ACHN (cell line): ENCODE measurements around the gene FNDC10.
A peak's percentile ranks its signal among the peaks of the same experiment; 100 is the strongest.

Experiments used
- DNase-seq: peaks from one replicate; pipeline ENCODE4 v3.0.0-alpha.2; 2015
- in situ Hi-C: cut with HindIII; loops from 2 replicates; pipeline ENCODE4 v1.10.0; 2017; ENCODE audit warnings: low sequenced_read_pairs, low pct_ligation_motif_present, low pct_unique_long_range_greater_than_20kb

FNDC10 gene

DNA sequence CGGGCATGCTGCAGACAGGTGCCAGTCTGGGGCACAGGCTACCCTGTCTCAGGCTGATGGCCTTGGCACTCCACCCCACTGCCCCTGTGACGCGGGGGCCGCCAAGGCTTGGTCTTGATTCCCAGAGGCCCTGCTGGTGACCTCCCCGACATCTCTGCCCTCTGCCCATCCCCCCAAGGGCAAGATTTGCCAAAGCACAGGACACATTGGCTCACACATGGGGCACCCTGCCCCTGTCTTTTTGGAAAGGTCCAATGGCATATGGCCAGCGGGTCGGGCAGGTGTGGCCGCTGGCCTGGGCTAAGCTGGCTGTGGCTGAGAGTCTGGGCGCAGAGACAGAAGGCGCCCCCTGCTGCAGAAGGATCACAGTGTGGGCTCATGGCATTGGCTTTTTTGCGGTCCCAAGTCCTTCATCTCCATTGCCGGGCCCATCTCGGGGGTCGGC lies 20.0 kb upstream of the FNDC10 start:
- in situ Hi-C loops = no loop called here
- DNase-seq = no peak

DNA sequence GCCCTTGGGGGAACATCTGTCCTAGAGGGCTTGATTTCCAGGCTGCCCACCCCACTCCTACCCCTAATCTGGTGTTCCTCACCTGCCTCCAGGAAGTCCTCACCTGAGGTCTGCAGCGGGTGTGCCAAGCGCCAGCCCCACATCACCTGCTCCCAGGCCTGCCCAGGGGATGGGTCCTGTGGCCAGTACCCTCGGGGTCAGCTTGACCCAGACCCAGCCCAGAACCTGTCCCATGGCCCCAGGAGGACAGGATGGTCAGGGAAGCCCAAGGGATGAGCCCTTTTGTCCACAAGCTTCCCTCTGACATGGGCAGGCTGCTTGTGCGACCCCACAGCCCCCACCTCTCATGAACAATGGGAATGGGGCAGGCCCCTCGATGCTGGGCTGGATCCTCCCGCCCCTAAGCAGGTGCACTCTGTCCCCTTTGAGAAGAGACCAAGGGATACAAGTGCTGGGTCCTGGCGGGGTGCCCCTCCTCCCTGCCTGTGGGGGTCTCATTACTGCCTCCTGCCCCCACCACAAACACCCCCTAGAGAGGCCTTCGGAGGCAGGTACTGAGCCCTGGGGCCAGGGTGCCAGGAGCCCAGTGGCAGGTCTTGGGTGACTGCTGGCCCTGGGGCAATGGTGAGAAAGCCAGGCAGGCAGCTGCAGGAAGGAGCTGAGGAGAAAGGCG lies 18.6 kb upstream of the FNDC10 start:
- no peak for DNase-seq
- in situ Hi-C loops = no loop called here

- DNase-seq = no peak
- in situ Hi-C loops = no loop called here
These were observed 18.0 kb upstream of the FNDC10 start for GRCh38 chr1:1617925-1618324.

DNA sequence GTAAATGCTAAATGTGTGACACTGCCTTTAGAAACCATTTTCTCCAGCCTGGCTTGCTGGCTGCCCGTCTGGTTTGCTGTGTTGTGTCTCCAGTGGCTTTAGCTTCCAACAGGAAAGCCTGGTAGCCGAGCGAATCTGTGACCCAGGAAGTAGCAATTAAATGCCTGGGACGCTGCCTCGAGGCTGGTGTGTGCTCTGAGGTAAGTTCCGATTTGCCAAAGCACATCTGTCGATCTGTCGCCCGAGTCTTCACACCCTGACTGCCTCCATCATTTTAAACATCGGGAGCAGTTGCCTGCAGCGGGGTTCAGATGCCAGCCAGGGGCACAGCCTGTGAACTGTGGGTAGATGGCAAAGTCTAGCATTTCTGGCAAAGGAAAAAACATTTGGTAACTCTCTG lies 17.6 kb upstream of the FNDC10 start:
- in situ Hi-C loops = no loop called here
- no peak for DNase-seq

GRCh38 chr1:1616838-1617237 lies 16.9 kb upstream of the FNDC10 start:
- no peak for DNase-seq
- in situ Hi-C loops = no loop called here

DNA sequence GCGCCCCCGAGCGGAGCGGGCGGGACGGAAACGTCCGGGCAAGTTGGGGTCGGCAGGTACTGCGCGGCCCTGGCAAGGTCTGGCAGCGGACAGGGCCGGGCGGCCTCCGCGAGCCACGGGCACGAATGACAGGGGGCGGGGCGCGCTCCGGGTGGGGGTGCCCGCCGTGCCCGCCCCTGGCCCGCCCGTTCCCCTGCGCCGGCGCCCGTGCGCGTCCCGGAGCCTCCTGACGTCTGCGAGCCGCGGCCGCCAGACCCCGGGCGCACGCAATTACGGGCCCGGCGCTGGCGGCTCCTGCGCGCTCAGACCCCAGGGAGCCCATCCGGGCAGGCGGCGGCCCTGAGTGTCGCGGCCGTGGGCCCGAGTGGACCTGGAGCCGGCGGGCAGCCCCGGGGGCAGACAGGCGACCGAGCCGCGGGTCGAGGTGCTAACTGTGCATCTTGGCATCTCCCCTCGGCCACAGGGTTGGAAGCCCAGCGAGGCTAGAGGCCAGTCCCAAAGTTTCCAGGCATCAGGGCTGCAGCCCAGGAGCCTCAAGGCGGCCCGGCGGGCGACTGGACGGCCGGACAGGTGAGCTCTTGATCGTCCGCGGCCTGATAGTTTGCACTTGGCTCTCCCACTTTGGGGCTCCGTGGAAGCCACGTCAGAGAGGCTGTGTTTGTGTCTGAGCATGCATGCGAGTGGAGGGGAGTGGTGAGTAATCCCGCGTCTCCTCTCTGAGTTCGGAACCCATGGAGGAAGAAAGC lies 16.3 kb upstream of the FNDC10 start:
- in situ Hi-C loops = no loop called here
- peak; percentile 29 for DNase-seq

DNA sequence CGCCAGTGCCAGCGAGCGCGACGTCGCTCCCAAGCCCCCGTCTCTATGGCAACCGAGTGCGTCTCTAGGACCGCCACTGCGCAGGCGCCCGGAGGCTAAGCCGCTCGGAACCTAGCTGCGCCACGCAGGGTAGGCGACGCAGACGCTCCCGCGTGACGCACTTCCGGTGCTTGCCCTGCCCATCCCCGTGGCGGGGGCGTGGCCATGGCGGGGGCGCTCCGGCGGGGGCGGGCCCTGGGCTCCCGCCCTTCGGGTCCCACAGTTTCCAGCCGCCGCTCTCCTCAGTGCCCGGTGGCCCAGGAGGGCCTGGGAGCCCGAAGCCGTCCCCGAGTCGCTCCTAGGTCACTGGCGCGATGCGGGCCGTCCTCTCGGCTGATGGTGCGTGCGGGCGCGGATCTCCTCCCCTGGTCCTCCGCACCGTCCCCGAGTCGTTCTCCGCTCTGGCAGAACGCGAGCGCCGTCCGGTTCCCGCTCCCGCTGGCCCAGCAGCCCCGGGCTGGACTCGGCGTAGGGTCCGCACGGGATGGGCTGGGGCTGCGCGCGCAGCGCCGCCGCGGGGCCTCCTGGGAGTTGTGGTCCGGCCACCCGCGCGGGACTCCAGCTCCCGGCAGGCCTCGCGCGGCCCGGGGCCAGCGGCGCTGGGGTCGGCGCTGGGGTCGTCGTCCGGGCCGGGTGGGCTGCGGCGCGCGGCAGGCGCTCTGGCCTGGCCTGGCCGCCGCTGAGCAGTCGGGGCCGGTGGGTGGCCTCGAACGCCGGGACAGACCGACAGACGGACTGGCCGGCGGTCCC lies 15.5 kb upstream of the FNDC10 start, which contains the start of gene MIB2:
MIB2 (plus strand) TSS at position 245 of the 789 bp plus-strand sequence. CDS start 7,953 bp downstream, outside the sequence.
- in situ Hi-C loops = no loop called here
- DNase-seq = peak; percentile 91

GRCh38 chr1:1614954-1615255 lies 15.0 kb upstream of the FNDC10 start:
- DNase-seq = no peak
- in situ Hi-C loops = no loop called here

- no peak for DNase-seq
- in situ Hi-C loops = no loop called here
These were observed 14.4 kb upstream of the FNDC10 start for GRCh38 chr1:1614204-1614953.

DNA sequence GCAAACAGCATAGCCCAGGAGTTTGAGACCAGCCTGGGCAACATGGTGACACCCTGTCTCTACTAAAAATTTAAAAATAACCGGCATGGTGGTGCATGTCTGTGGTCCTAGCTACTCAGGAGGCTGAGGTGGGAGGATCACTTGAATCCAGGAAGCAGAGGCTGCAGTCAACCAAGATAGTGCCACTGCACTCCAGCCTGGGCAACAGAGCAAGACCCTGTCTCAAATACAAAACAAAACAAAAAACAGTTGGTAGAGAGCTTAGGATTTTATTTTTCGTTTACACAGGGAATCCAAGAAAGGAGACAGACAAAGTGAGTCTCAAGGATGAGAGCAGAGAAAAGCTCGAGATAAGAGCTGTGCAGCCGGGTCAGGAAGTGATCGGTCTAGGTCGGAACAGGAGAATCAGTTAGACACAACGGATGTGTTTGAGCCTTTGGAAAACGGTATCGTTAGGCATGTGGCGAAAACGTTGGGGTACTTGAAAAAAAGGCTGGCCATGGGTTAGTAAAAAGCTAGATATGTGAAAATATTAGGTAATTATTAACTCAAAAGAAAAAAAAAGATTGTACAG lies 13.7 kb upstream of the FNDC10 start:
- no peak for DNase-seq
- in situ Hi-C loops = no loop called here

- in situ Hi-C loops = no loop called here
- no peak for DNase-seq
These were observed 12.1 kb upstream of the FNDC10 start for GRCh38 chr1:1612104-1612400.

DNA sequence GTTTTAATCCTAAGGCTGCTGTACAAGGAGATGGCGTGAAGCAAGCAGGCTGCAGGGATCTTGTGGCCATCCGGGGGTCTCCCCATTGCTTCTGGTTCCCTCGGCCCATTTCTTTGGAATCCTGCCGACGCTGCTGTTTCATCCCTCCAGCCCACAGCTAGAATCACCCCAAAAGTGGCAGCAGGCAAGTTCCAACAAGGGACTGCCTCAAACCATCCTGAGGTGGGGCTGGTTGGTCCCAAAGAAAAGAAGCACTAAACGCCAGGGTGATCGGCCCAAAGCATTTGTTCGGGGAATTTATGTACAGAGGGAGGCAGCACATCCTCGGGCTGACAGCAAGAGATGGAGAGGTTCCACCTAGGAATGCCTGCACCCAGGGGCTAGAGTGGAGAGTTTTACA lies 10.9 kb upstream of the FNDC10 start:
- in situ Hi-C loops = no loop called here
- no peak for DNase-seq

DNA sequence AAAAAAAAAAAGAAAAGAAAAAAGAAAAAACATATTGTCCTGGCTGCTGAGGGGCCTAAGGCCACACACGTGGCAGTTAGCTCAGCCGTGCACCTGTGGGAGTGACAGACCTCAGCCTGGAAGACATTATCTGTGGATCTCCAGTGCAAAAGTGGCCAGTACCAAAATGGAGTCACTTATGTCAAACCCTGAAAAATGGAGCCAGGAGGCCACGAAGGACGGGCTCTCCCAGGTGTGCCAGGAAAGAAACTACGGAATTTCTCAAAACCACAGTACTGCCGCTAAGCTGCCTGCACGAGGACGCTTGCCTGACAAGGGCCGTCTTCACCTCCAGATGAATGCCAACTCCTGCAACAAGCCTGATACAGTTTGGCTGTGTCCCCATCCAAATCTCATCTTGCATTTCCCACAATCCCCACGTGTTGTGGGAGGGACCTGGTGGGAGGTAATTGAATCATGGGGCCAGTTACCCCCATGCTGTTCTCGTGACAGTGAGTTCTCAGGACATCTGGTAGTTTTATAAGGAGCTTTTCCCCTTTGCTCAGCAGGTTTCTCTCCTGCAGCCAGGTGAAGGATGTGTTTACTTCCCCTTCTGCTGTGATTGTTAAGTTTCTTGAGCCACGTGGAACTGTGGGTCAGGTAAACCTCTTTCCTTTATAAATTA lies 10.0 kb upstream of the FNDC10 start:
- no peak for DNase-seq
- in situ Hi-C loops = no loop called here

DNA sequence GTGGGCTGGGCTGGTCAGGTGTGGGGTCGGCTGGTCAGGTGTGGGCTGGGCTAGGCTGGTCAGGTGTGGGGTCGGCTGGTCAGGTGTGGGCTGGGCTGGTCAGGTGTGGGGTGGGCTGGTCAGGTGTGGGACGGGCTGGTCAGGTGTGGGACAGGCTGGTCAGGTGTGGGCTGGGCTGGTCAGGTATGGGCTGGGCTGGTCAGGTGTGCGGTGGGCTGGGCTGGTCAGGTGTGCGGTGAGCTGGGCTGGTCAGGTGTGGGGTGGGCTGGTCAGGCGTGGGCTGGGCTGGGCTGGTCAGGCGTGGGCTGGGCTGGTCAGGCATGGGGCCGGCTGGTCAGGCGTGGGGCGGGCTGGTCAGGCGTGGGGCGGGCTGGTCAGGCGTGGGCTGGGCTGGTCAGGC lies 6.3 kb upstream of the FNDC10 start:
- in situ Hi-C loops = no loop called here
- no peak for DNase-seq

GRCh38 chr1:1605724-1606123 lies 5.8 kb upstream of the FNDC10 start:
- DNase-seq = no peak
- in situ Hi-C loops = no loop called here

- DNase-seq = no peak
- in situ Hi-C loops = no loop called here
These were observed 5.2 kb upstream of the FNDC10 start for GRCh38 chr1:1605034-1605591.

- in situ Hi-C loops = no loop called here
- DNase-seq = no peak
These were observed 4.6 kb upstream of the FNDC10 start for GRCh38 chr1:1604374-1605033.
